ENCODE results near the gene ALG14.
"Not testable (repeated sequence)": the region's sequence is repeated elsewhere in the genome, so short reads cannot be mapped to it uniquely, and the experiment has no call there.

Gene ALG14

GRCh38 chr1:95071539-95071938 is 1.2 kb downstream of the ALG14 start:
- Mint-ChIP-seq H3K9me3 (ENCODE audit: low read depth) (no peaks in the 10 kb centered on the region), H3K4me1 (ENCODE audit: low read depth) (peaks cover 22% of the 10 kb centered on the region), H3K27ac (no peak overlapping the region), H3K36me3 (peaks cover 3% of the 10 kb centered on the region), H3K4me3 (peak overlapping the region; percentile 100), H3K27me3 (no peaks in the 10 kb centered on the region)

DNA sequence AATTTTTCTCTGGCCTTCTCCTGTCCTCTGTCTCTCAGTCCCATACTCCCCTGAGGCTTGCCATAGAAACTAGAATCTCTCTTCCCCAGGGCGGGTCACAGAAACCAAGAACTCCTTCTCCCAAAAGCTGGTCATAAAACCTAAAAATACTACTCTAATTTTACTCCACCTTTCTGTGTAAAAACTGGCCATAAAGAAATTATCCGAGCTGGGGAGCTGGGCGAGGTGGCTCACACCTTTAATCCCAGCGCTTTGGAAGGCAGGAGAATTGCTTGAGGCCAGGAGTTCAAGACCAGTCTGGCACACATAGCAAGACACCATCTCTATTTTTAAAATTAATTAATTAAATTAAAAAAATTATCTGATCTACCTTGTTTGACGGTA is 3.0 kb downstream of the ALG14 start:
- no peak overlapping the region for H3K27ac Mint-ChIP-seq
- H3K4me1 Mint-ChIP-seq (ENCODE audit: low read depth), result peaks cover 22% of the 10 kb centered on the region
- no peak overlapping the region for H3K4me3 Mint-ChIP-seq
- no peaks in the 10 kb centered on the region for H3K9me3 Mint-ChIP-seq (ENCODE audit: low read depth)
- no peaks in the 10 kb centered on the region for H3K27me3 Mint-ChIP-seq
- H3K36me3 Mint-ChIP-seq, result peaks cover 3% of the 10 kb centered on the region

GRCh38 chr1:95068956-95069709 is 3.6 kb downstream of the ALG14 start:
- no peaks in the 10 kb centered on the region for H3K27me3 Mint-ChIP-seq
- H3K27ac Mint-ChIP-seq, result no peak overlapping the region
- H3K36me3 Mint-ChIP-seq, result peaks cover 4% of the 10 kb centered on the region
- H3K4me1 Mint-ChIP-seq (ENCODE audit: low read depth), result peaks cover 22% of the 10 kb centered on the region
- no peaks in the 10 kb centered on the region for H3K9me3 Mint-ChIP-seq (ENCODE audit: low read depth)
- no peak overlapping the region for H3K4me3 Mint-ChIP-seq

DNA sequence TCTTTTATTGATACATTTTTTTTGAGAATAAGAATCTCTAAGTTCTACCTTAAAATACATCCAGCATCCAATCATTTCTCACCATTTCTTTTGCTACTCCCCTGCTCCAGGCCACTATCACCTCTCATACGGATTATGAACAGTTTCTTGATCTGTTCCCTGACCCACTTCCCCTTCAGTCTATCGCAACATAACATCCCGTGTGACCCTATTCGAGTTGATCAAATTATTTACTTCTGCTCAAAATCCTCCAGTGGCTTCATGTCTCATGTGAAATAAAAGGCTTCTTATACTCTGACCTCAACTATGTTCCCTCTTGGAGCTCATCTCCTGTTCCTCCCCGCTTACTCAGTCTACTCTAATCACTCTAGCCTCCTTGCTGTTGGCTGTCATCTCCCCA is 5.2 kb downstream of the ALG14 start:
- Mint-ChIP-seq H3K4me3 (no peak overlapping the region), H3K9me3 (ENCODE audit: low read depth) (no peaks in the 10 kb centered on the region), H3K27me3 (no peaks in the 10 kb centered on the region), H3K4me1 (ENCODE audit: low read depth) (peaks cover 16% of the 10 kb centered on the region), H3K27ac (no peak overlapping the region), H3K36me3 (peaks cover 18% of the 10 kb centered on the region)

DNA sequence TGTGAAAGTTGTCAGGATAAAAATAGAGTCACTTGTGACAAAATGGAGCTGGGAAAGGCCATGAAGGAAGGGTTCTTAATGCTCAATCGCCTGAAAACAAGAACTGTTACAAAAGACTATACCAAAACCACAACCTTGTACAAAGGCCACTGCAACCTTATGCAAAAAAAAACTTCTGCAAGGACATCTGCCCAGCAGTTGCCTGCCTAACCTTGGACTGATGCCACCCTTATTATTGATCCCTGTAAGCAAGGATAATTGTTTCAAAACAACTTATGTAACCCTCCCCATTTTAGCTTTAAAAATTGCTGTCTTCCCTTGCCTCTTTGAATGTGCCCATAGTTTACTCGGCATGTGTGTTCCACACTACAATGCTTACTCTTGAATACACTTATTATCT is 5.7 kb downstream of the ALG14 start:
- H3K9me3 Mint-ChIP-seq (ENCODE audit: low read depth), result no peaks in the 10 kb centered on the region
- H3K4me3 Mint-ChIP-seq, result no peak overlapping the region
- peaks cover 11% of the 10 kb centered on the region for H3K4me1 Mint-ChIP-seq (ENCODE audit: low read depth)
- no peaks in the 10 kb centered on the region for H3K27me3 Mint-ChIP-seq
- peaks cover 22% of the 10 kb centered on the region for H3K36me3 Mint-ChIP-seq
- H3K27ac Mint-ChIP-seq, result no peak overlapping the region

- no peak overlapping the region for H3K27ac Mint-ChIP-seq
- H3K9me3 Mint-ChIP-seq (ENCODE audit: low read depth), result no peaks in the 10 kb centered on the region
- peaks cover 23% of the 10 kb centered on the region for H3K36me3 Mint-ChIP-seq
- no peak overlapping the region for H3K4me3 Mint-ChIP-seq
- H3K27me3 Mint-ChIP-seq, result no peaks in the 10 kb centered on the region
- H3K4me1 Mint-ChIP-seq (ENCODE audit: low read depth), result no peaks in the 10 kb centered on the region
These were observed 11.2 kb downstream of the ALG14 start for GRCh38 chr1:95061445-95062006.

GRCh38 chr1:95058974-95059373 is 13.8 kb downstream of the ALG14 start:
- Mint-ChIP-seq H3K27ac (no peak overlapping the region), H3K27me3 (no peaks in the 10 kb centered on the region), H3K36me3 (peaks cover 20% of the 10 kb centered on the region), H3K4me1 (ENCODE audit: low read depth) (no peaks in the 10 kb centered on the region), H3K9me3 (ENCODE audit: low read depth) (no peaks in the 10 kb centered on the region), H3K4me3 (no peak overlapping the region)

DNA sequence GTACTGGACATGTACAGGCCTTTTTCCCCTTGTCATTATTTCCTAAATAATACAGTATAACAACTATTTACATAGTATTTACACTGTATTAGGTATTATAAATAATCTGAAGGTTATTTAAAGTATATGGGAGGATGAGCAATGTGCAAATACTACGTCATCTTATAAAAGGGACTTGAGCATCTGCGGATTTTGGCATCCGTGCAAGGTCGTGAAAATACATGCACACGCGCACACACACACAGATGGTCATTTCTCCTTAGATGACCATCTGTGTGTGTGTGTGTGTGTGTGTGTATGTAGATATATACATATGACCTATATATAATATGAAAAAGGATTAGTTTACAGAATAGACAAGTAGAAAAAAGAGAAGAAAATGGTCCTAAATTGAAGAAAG is 15.4 kb downstream of the ALG14 start:
- Mint-ChIP-seq H3K27me3 (no peaks in the 10 kb centered on the region), H3K36me3 (peaks cover 5% of the 10 kb centered on the region), H3K27ac (no peak overlapping the region), H3K4me3 (no peak overlapping the region), H3K9me3 (ENCODE audit: low read depth) (no peaks in the 10 kb centered on the region), H3K4me1 (ENCODE audit: low read depth) (no peaks in the 10 kb centered on the region)

DNA sequence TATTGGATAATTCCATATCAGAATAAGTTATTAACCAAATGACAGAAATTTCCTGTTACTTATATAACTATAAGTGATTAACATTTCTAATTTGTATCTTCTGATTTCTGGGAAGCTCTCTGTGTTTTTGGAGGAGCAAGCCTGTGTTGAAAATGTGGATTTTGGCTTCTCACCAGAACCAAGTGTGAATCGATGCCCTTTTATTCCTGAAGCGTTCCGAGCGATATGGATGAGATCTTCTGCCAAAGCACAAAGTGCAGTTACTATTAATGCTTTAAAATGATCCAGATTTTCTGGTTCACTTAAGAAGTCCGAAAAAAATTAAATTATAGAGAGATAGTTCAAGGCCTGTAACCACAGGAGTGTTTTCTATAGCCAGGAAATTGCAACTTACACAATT is 22.8 kb downstream of the ALG14 start:
- H3K4me1 Mint-ChIP-seq (ENCODE audit: low read depth), result no peaks in the 10 kb centered on the region
- no peaks in the 10 kb centered on the region for H3K36me3 Mint-ChIP-seq
- no peaks in the 10 kb centered on the region for H3K27me3 Mint-ChIP-seq
- no peaks in the 10 kb centered on the region for H3K9me3 Mint-ChIP-seq (ENCODE audit: low read depth)
- no peak overlapping the region for H3K4me3 Mint-ChIP-seq
- H3K27ac Mint-ChIP-seq, result no peak overlapping the region

- Mint-ChIP-seq H3K27me3 (no peaks in the 10 kb centered on the region), H3K27ac (no peak overlapping the region), H3K9me3 (ENCODE audit: low read depth) (no peaks in the 10 kb centered on the region), H3K4me1 (ENCODE audit: low read depth) (no peaks in the 10 kb centered on the region), H3K36me3 (no peaks in the 10 kb centered on the region), H3K4me3 (no peak overlapping the region)
These were observed 24.4 kb downstream of the ALG14 start for GRCh38 chr1:95048317-95048716.

- not testable (repeated sequence) for H3K36me3 Mint-ChIP-seq; H3K27ac Mint-ChIP-seq; H3K27me3 Mint-ChIP-seq; H3K4me1 Mint-ChIP-seq (ENCODE audit: low read depth); H3K4me3 Mint-ChIP-seq; H3K9me3 Mint-ChIP-seq (ENCODE audit: low read depth)
These were observed 25.1 kb downstream of the ALG14 start for GRCh38 chr1:95047624-95048023.

DNA sequence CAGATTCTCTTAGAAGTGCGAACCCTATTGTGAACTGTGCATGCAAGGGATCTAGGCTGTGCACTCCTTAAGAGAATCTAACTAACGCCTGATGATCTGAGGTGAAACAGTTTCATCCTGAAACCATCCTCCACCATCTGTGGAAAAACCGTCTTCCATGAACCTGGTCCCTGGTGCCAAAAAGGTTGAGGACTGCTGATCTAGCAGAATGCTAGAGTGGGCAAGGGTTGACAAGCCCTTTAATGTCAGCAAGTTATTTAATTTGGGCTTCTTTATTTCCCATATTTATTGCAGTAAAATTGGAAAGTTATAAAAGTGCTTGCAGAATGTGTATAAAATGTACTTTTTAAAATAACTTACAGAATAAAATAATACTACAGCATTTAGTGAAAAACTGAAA is 26.4 kb downstream of the ALG14 start:
- Mint-ChIP-seq H3K27ac (no peak overlapping the region), H3K9me3 (ENCODE audit: low read depth) (no peaks in the 10 kb centered on the region), H3K27me3 (no peaks in the 10 kb centered on the region), H3K36me3 (no peaks in the 10 kb centered on the region), H3K4me3 (no peak overlapping the region), H3K4me1 (ENCODE audit: low read depth) (no peaks in the 10 kb centered on the region)

DNA sequence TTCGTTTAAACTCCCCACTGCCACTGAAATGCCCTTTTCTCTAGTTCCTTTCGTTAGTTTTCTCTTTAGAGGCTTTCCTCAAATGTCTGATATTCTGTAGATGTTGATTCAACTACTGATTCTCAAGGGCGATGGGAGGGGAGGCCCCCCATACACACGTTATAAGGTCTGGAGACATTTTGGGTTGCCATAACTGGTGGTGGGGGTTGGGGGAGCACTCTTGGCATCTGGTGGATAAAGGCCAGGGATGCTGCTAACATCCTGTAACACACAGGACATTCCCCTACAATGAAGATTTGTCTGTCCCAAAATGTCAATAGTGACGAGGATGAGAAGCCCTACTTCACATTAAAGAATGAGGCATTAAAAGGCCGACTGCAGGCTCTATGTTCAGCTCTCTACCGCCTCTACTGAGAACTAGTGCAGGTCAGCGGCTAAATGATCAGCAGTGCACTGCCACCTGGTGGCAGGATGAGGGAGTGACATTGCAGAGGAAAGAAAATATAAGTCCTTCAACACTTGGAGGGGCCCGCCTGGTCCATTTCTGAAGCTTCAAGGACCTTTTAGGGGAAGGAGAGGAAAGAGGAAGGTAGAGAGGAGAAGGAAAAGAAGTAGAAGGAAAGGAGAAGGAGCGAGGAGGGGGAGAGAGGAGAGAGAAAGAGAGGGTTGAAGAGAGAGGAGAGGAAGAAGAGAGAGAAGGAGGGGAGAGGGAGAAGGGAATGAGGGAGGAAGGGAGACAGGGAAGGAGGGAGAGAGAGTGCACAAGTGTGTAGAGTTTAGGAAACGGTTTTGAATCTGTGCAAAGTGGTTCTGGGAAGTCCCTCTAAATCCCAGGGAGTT is 29.4 kb downstream of the ALG14 start:
- H3K9me3 Mint-ChIP-seq (ENCODE audit: low read depth), result no peaks in the 10 kb centered on the region
- no peaks in the 10 kb centered on the region for H3K36me3 Mint-ChIP-seq
- H3K4me1 Mint-ChIP-seq (ENCODE audit: low read depth), result no peaks in the 10 kb centered on the region
- H3K27me3 Mint-ChIP-seq, result no peaks in the 10 kb centered on the region
- H3K27ac Mint-ChIP-seq, result no peak overlapping the region
- H3K4me3 Mint-ChIP-seq, result no peak overlapping the region

DNA sequence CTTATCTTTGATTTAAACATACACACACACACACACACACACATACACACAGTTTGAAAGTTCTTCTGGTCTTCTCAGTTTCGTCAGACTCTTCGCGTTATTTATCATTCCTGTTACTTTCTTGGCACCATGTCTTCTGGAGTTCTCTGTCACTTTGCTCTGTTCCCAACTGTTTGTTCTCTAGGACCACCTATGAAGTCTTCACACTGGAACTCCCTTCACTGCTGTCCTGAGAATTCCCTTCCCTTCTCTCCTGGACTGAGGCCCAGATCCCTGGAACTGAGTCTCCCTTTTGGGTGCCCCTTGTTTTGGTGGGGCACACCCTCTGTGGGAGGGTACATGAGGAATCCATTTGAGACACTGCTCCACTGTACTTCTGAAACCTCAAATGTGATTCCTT is 30.5 kb downstream of the ALG14 start:
- Mint-ChIP-seq H3K27me3 (no peaks in the 10 kb centered on the region), H3K4me3 (no peak overlapping the region), H3K27ac (no peak overlapping the region), H3K36me3 (no peaks in the 10 kb centered on the region), H3K9me3 (ENCODE audit: low read depth) (no peaks in the 10 kb centered on the region), H3K4me1 (ENCODE audit: low read depth) (no peaks in the 10 kb centered on the region)

GRCh38 chr1:95041491-95042165 is 31.1 kb downstream of the ALG14 start:
- Mint-ChIP-seq H3K9me3 (ENCODE audit: low read depth) (no peaks in the 10 kb centered on the region), H3K4me3 (no peak overlapping the region), H3K27ac (no peak overlapping the region), H3K4me1 (ENCODE audit: low read depth) (no peaks in the 10 kb centered on the region), H3K27me3 (no peaks in the 10 kb centered on the region), H3K36me3 (peaks cover 3% of the 10 kb centered on the region)

Data from activated naive CD8-positive, alpha-beta T cell (primary cell).